ENCODE results near the gene NEDD4L.

NEDD4L gene

GRCh38 chr18:58337285-58337684, 293.3 kb downstream of the NEDD4L start:
- Mint-ChIP-seq H3K4me3 (no peak overlapping the region), H3K36me3 (ENCODE audit: low read depth) (no peaks in the 10 kb centered on the region), H3K27ac (no peak overlapping the region), H3K9me3 (no peaks in the 10 kb centered on the region), H3K27me3 (no peaks in the 10 kb centered on the region), H3K4me1 (ENCODE audit: low read depth) (peaks cover 2% of the 10 kb centered on the region)
- no peak for DNase-seq

GRCh38 chr18:58337686-58338085, 293.7 kb downstream of the NEDD4L start:
- no peak for DNase-seq
- Mint-ChIP-seq H3K27me3 (no peaks in the 10 kb centered on the region), H3K4me3 (no peak overlapping the region), H3K36me3 (ENCODE audit: low read depth) (no peaks in the 10 kb centered on the region), H3K27ac (no peak overlapping the region), H3K9me3 (no peaks in the 10 kb centered on the region), H3K4me1 (ENCODE audit: low read depth) (peaks cover 2% of the 10 kb centered on the region)

GRCh38 chr18:58338141-58338540, 294.1 kb downstream of the NEDD4L start:
- DNase-seq, result no peak
- H3K27me3 Mint-ChIP-seq, result no peaks in the 10 kb centered on the region
- no peak overlapping the region for H3K4me3 Mint-ChIP-seq
- H3K9me3 Mint-ChIP-seq, result no peaks in the 10 kb centered on the region
- H3K27ac Mint-ChIP-seq, result no peak overlapping the region
- peaks cover 2% of the 10 kb centered on the region for H3K4me1 Mint-ChIP-seq (ENCODE audit: low read depth)
- H3K36me3 Mint-ChIP-seq (ENCODE audit: low read depth), result no peaks in the 10 kb centered on the region

- H3K9me3 Mint-ChIP-seq, result no peaks in the 10 kb centered on the region
- H3K4me1 Mint-ChIP-seq (ENCODE audit: low read depth), result peaks cover 2% of the 10 kb centered on the region
- H3K27ac Mint-ChIP-seq, result no peak overlapping the region
- H3K27me3 Mint-ChIP-seq, result no peaks in the 10 kb centered on the region
- H3K36me3 Mint-ChIP-seq (ENCODE audit: low read depth), result no peaks in the 10 kb centered on the region
- no peak for DNase-seq
- no peak overlapping the region for H3K4me3 Mint-ChIP-seq
Measured at GRCh38 chr18:58338961-58339592, 295.1 kb downstream of the NEDD4L start.

GRCh38 chr18:58339890-58340289, 295.9 kb downstream of the NEDD4L start:
- H3K27ac Mint-ChIP-seq, result no peak overlapping the region
- H3K36me3 Mint-ChIP-seq (ENCODE audit: low read depth), result no peaks in the 10 kb centered on the region
- no peaks in the 10 kb centered on the region for H3K27me3 Mint-ChIP-seq
- peaks cover 2% of the 10 kb centered on the region for H3K4me1 Mint-ChIP-seq (ENCODE audit: low read depth)
- no peak for DNase-seq
- H3K9me3 Mint-ChIP-seq, result no peaks in the 10 kb centered on the region
- H3K4me3 Mint-ChIP-seq, result no peak overlapping the region

GRCh38 chr18:58341916-58342315, 297.9 kb downstream of the NEDD4L start:
- no peak overlapping the region for H3K27ac Mint-ChIP-seq
- H3K27me3 Mint-ChIP-seq, result no peaks in the 10 kb centered on the region
- no peaks in the 10 kb centered on the region for H3K9me3 Mint-ChIP-seq
- DNase-seq, result no peak
- H3K4me1 Mint-ChIP-seq (ENCODE audit: low read depth), result no peaks in the 10 kb centered on the region
- no peaks in the 10 kb centered on the region for H3K36me3 Mint-ChIP-seq (ENCODE audit: low read depth)
- no peak overlapping the region for H3K4me3 Mint-ChIP-seq

- Mint-ChIP-seq H3K9me3 (no peaks in the 10 kb centered on the region), H3K27me3 (no peaks in the 10 kb centered on the region), H3K27ac (no peak overlapping the region), H3K4me3 (no peak overlapping the region), H3K36me3 (ENCODE audit: low read depth) (no peaks in the 10 kb centered on the region), H3K4me1 (ENCODE audit: low read depth) (no peaks in the 10 kb centered on the region)
- DNase-seq, result no peak
Measured at GRCh38 chr18:58344080-58344670, 300.1 kb downstream of the NEDD4L start.

- Mint-ChIP-seq H3K9me3 (no peaks in the 10 kb centered on the region), H3K4me3 (no peak overlapping the region), H3K27ac (no peak overlapping the region), H3K4me1 (ENCODE audit: low read depth) (no peaks in the 10 kb centered on the region), H3K27me3 (no peaks in the 10 kb centered on the region), H3K36me3 (ENCODE audit: low read depth) (no peaks in the 10 kb centered on the region)
- DNase-seq, result no peak
Measured at GRCh38 chr18:58344861-58345463, 300.9 kb downstream of the NEDD4L start.

- no peaks in the 10 kb centered on the region for H3K4me1 Mint-ChIP-seq (ENCODE audit: low read depth)
- DNase-seq, result no peak
- no peak overlapping the region for H3K4me3 Mint-ChIP-seq
- no peaks in the 10 kb centered on the region for H3K27me3 Mint-ChIP-seq
- no peaks in the 10 kb centered on the region for H3K9me3 Mint-ChIP-seq
- H3K27ac Mint-ChIP-seq, result no peak overlapping the region
- H3K36me3 Mint-ChIP-seq (ENCODE audit: low read depth), result peaks cover 2% of the 10 kb centered on the region
Measured at GRCh38 chr18:58345875-58346274, 301.8 kb downstream of the NEDD4L start.

- Mint-ChIP-seq H3K27me3 (no peaks in the 10 kb centered on the region), H3K4me1 (ENCODE audit: low read depth) (no peaks in the 10 kb centered on the region), H3K27ac (no peak overlapping the region), H3K9me3 (no peaks in the 10 kb centered on the region), H3K4me3 (no peak overlapping the region), H3K36me3 (ENCODE audit: low read depth) (peaks cover 2% of the 10 kb centered on the region)
- DNase-seq, result no peak
Measured at GRCh38 chr18:58347135-58347534, 303.1 kb downstream of the NEDD4L start.

- Mint-ChIP-seq H3K27me3 (no peaks in the 10 kb centered on the region), H3K4me1 (ENCODE audit: low read depth) (no peaks in the 10 kb centered on the region), H3K9me3 (no peaks in the 10 kb centered on the region), H3K4me3 (no peak overlapping the region), H3K36me3 (ENCODE audit: low read depth) (peaks cover 2% of the 10 kb centered on the region), H3K27ac (no peak overlapping the region)
- no peak for DNase-seq
Measured at GRCh38 chr18:58348517-58348916, 304.5 kb downstream of the NEDD4L start.

- Mint-ChIP-seq H3K9me3 (no peaks in the 10 kb centered on the region), H3K4me1 (ENCODE audit: low read depth) (no peaks in the 10 kb centered on the region), H3K27me3 (no peaks in the 10 kb centered on the region), H3K4me3 (no peak overlapping the region), H3K27ac (no peak overlapping the region), H3K36me3 (ENCODE audit: low read depth) (peaks cover 2% of the 10 kb centered on the region)
- no peak for DNase-seq
Measured at GRCh38 chr18:58348951-58349350, 304.9 kb downstream of the NEDD4L start.

GRCh38 chr18:58349650-58350049, 305.6 kb downstream of the NEDD4L start:
- Mint-ChIP-seq H3K4me1 (ENCODE audit: low read depth) (no peaks in the 10 kb centered on the region), H3K27me3 (no peaks in the 10 kb centered on the region), H3K4me3 (no peak overlapping the region), H3K9me3 (no peaks in the 10 kb centered on the region), H3K27ac (no peak overlapping the region), H3K36me3 (ENCODE audit: low read depth) (peaks cover 2% of the 10 kb centered on the region)
- no peak for DNase-seq

GRCh38 chr18:58350526-58350925, 306.5 kb downstream of the NEDD4L start:
- no peaks in the 10 kb centered on the region for H3K9me3 Mint-ChIP-seq
- no peak for DNase-seq
- no peak overlapping the region for H3K27ac Mint-ChIP-seq
- no peaks in the 10 kb centered on the region for H3K27me3 Mint-ChIP-seq
- H3K36me3 Mint-ChIP-seq (ENCODE audit: low read depth), result peaks cover 2% of the 10 kb centered on the region
- H3K4me3 Mint-ChIP-seq, result no peak overlapping the region
- H3K4me1 Mint-ChIP-seq (ENCODE audit: low read depth), result no peaks in the 10 kb centered on the region

GRCh38 chr18:58351776-58352175, 307.8 kb downstream of the NEDD4L start:
- Mint-ChIP-seq H3K9me3 (no peaks in the 10 kb centered on the region), H3K27me3 (no peaks in the 10 kb centered on the region), H3K27ac (no peak overlapping the region), H3K4me1 (ENCODE audit: low read depth) (no peaks in the 10 kb centered on the region), H3K4me3 (no peak overlapping the region), H3K36me3 (ENCODE audit: low read depth) (peaks cover 2% of the 10 kb centered on the region)
- no peak for DNase-seq
